ENCODE results near the gene INSC.

DNA sequence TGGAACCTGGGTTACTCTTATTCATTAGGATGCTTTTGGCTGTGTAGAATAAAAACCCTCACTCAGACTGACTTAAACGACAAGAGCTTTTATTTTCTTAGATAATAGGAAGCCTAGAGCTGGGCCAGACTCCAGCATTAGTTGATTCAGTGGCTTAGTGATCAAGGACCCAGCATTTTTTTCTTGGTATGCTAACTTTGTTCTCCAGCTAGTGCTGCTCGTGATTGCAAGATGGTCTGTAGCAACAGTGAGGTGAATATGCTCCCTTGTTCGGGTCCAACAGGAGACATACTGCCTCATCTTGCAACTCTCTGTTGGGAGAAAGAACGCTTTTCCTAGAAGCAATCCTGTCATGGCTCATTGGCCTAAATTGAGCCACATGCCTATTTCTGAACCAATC lies 33.4 kb downstream of the INSC start:
- TF ChIP-seq, protein P1, sequence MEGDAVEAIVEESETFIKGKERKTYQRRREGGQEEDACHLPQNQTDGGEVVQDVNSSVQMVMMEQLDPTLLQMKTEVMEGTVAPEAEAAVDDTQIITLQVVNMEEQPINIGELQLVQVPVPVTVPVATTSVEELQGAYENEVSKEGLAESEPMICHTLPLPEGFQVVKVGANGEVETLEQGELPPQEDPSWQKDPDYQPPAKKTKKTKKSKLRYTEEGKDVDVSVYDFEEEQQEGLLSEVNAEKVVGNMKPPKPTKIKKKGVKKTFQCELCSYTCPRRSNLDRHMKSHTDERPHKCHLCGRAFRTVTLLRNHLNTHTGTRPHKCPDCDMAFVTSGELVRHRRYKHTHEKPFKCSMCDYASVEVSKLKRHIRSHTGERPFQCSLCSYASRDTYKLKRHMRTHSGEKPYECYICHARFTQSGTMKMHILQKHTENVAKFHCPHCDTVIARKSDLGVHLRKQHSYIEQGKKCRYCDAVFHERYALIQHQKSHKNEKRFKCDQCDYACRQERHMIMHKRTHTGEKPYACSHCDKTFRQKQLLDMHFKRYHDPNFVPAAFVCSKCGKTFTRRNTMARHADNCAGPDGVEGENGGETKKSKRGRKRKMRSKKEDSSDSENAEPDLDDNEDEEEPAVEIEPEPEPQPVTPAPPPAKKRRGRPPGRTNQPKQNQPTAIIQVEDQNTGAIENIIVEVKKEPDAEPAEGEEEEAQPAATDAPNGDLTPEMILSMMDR (IDR thresholded peaks at IDR 0.05): no peak
- TF ChIP-seq POLR2A (IDR thresholded peaks at IDR 0.05): no peak
